Neutrophil (primary cell): ENCODE results near the gene PRLR.

ENCODE experiments used
- H3K27ac ChIP-seq: fragments of 200-600 bp; sonication (generic); 2 replicates; pipeline ENCODE4 v1.5.1; 2016; ENCODE audit warnings: mild to moderate bottlenecking, moderate library complexity
- H3K27me3 ChIP-seq: fragments of 200-600 bp; sonication (generic); 2 replicates; pipeline ENCODE4 v1.6.0; 2016; ENCODE audit warnings: mild to moderate bottlenecking
- H3K36me3 ChIP-seq: fragments of 200-600 bp; sonication (generic); 2 replicates; pipeline ENCODE4 v1.5.1; 2017
- H3K4me1 ChIP-seq, 2 experiments: fragments of 200-600 bp in 1 of 2; sonication (generic) in 1 of 2; 1 replicate in 1 of 2; 2 replicates in 1 of 2; pipeline versions ENCODE4 v1.5.1 to v1.6.1; 2013 to 2016; ENCODE audit warnings: low read depth in 1 of 2, low read length in 1 of 2, mild to moderate bottlenecking in 1 of 2, moderate library complexity in 1 of 2; ENCODE audit not compliant: control insufficient read depth in 1 of 2, insufficient read depth in 1 of 2
- H3K4me3 ChIP-seq, 2 experiments: fragments of 200-600 bp in 1 of 2; sonication (generic) in 1 of 2; 1 replicate in 1 of 2; 2 replicates in 1 of 2; pipeline ENCODE4 v1.5.1; 2013 to 2016; ENCODE audit warnings: low read depth in 1 of 2, low read length in 1 of 2, mild to moderate bottlenecking in 1 of 2, moderate library complexity in 1 of 2
- H3K9me3 ChIP-seq: fragments of 200-600 bp; sonication (generic); 2 replicates; pipeline ENCODE4 v1.5.1; 2016
- TF ChIP-seq, protein P1 (sequence below): fragments of 200-600 bp; sonication (generic); IDR thresholded peaks from 2 replicates; pipeline ENCODE4 v1.5.1; 2016; ENCODE audit warnings: antibody characterized with exemption

PRLR gene

DNA sequence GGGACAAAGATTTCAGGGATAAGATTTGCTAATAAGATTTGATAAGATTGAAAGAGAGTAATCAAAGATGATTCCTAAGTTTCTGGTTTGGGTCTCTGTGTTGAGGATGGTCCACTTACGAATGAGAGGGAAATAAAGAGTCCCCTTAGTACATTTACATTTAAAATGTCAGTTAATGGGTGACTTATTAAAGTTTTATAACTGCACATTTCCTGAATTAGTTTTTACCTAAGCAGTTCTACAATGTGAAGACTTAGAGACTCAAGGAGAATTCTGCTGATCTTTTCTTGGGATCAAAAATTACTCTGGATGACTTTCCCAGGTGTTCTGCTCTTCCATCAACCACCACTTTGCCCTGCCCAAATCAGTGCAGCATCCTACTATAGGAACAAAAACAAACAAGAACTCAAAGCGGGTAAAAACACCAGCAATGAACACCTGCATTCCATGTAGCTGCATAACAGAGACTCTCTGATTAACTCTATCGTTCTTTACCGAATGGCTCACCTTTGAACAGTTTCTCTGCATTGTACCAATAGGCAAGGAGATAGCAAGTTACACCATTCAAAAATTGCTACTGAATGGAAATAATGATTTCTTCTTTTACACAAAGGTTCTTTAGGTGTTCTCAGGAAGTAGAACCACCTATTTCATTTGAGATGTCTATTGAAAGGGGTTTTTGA lies 65.3 kb downstream of the PRLR start:
- H3K27me3 ChIP-seq, result no peaks in the 10 kb centered on the region
- H3K36me3 ChIP-seq, result no peaks in the 10 kb centered on the region
- no peaks in the 10 kb centered on the region for H3K9me3 ChIP-seq
- H3K27ac ChIP-seq, result no peak overlapping the region
- TF ChIP-seq, protein P1, sequence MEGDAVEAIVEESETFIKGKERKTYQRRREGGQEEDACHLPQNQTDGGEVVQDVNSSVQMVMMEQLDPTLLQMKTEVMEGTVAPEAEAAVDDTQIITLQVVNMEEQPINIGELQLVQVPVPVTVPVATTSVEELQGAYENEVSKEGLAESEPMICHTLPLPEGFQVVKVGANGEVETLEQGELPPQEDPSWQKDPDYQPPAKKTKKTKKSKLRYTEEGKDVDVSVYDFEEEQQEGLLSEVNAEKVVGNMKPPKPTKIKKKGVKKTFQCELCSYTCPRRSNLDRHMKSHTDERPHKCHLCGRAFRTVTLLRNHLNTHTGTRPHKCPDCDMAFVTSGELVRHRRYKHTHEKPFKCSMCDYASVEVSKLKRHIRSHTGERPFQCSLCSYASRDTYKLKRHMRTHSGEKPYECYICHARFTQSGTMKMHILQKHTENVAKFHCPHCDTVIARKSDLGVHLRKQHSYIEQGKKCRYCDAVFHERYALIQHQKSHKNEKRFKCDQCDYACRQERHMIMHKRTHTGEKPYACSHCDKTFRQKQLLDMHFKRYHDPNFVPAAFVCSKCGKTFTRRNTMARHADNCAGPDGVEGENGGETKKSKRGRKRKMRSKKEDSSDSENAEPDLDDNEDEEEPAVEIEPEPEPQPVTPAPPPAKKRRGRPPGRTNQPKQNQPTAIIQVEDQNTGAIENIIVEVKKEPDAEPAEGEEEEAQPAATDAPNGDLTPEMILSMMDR, result no peak
- no peaks in the 10 kb centered on the region for H3K4me1 ChIP-seq
- H3K4me3 ChIP-seq, result no peak overlapping the region

DNA sequence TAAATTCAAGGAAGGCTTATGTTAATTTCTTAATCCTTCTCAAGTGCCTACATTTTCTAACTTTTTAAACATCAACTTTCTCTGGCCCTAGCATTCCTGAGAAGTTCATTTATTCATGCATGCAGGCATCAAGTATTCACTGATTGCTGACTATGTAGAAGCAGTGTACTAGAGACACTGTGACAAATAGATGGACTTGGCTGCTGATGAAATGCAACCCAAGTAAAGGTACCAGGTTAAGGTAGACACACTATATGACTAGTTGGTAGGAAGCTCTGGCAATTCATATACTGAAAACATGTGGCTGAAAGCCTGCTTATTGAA lies 66.6 kb downstream of the PRLR start:
- H3K27ac ChIP-seq, result no peak overlapping the region
- no peaks in the 10 kb centered on the region for H3K9me3 ChIP-seq
- H3K4me1 ChIP-seq, result no peaks in the 10 kb centered on the region
- TF ChIP-seq, protein P1, result no peak
- H3K36me3 ChIP-seq, result no peaks in the 10 kb centered on the region
- no peaks in the 10 kb centered on the region for H3K27me3 ChIP-seq
- H3K4me3 ChIP-seq, result no peak overlapping the region

- no peak overlapping the region for H3K27ac ChIP-seq
- TF ChIP-seq, protein P1, result no peak
Measured at GRCh38 chr5:35162848-35163709, 67.2 kb downstream of the PRLR start.

GRCh38 chr5:35161652-35162273 lies 68.5 kb downstream of the PRLR start:
- Histone ChIP-seq H3K9me3 (no peaks in the 10 kb centered on the region), H3K4me1 (no peaks in the 10 kb centered on the region), H3K27ac (no peak overlapping the region), H3K36me3 (no peaks in the 10 kb centered on the region), H3K4me3 (no peak overlapping the region), H3K27me3 (no peaks in the 10 kb centered on the region)
- TF ChIP-seq, protein P1, result no peak

More at GRCh38 chr5:35162848-35163709, 67.2 kb downstream of the PRLR start:
- Histone ChIP-seq H3K36me3 (no peaks in the 10 kb centered on the region), H3K9me3 (no peaks in the 10 kb centered on the region), H3K27me3 (no peaks in the 10 kb centered on the region), H3K4me3 (no peak overlapping the region), H3K4me1 (no peaks in the 10 kb centered on the region)

DNA sequence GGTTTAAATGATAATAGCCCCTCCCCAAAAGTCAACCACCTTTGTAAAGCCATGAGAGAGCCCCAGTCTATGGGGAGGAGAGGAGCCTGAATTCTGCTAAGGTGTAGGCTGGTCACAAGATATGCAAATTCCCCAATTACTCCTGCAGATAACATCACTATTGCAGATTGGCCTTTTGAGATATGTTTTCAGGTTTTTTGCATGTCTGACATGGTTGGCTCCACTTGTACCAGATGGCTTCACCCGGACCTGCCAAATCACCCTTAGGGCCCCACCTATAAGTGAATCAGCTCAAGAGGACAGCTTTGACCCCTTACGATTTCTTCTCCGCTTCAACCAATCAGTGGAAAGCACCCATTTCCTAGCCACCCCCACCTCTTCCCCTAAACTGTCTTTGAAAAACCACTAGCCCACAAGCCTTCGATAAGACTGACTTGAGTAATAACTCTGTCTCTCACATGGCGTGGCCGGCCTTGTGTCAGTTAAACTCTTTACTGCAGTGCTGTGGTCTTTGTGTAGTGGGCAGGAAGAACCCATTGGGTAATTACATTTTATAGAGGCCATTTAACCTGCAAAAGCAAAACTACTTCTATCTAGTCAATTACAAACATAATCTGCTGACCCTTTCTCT lies 69.7 kb downstream of the PRLR start:
- no peak overlapping the region for H3K27ac ChIP-seq
- H3K4me1 ChIP-seq, result no peaks in the 10 kb centered on the region
- H3K27me3 ChIP-seq, result no peaks in the 10 kb centered on the region
- no peak overlapping the region for H3K4me3 ChIP-seq
- H3K9me3 ChIP-seq, result no peaks in the 10 kb centered on the region
- H3K36me3 ChIP-seq, result no peaks in the 10 kb centered on the region
- TF ChIP-seq, protein P1, result no peak
